Stomach (tissue), 9 donors: ENCODE data around the gene ASCC3. TPM values are rescaled to one million over a fixed set of nuclear protein-coding genes. Genes with fewer than 3 reads are reported as not detected.
"Not testable (repeated sequence)": the region's sequence is repeated elsewhere in the genome, so short reads cannot be mapped to it uniquely, and the experiment has no call there.

ENCODE experiments used
- DNase-seq, 2 donors: peaks; one replicate each; pipeline versions ENCODE4 v3.0.0 to v3.0.0-alpha.2; 2013 to 2019
- H3K27ac ChIP-seq, 5 donors: fragments of 200-600 bp in 4 of 5; sonication (generic) in 4 of 5; one replicate each; pipeline ENCODE4 v1.5.1; 2013 to 2019; ENCODE audit warnings: mild to moderate bottlenecking in 1 of 5, moderate library complexity in 1 of 5
- H3K27me3 ChIP-seq, 3 donors: fragments of 200-600 bp; sonication (generic); one replicate each; pipeline ENCODE4 v1.5.1; 2017 to 2019; ENCODE audit warnings: mixed run types in 1 of 3
- H3K36me3 ChIP-seq, 4 donors: fragments of 200-600 bp; sonication (generic); 1 replicate in 3 of 4; 2 replicates in 1 of 4; pipeline ENCODE4 v1.5.1; 2016 to 2019
- H3K4me1 ChIP-seq, 4 donors: fragments of 200-600 bp; sonication (generic); one replicate each; pipeline ENCODE4 v1.5.1; 2016 to 2019
- H3K4me3 ChIP-seq, 4 donors: fragments of 200-600 bp; sonication (generic) in 3 of 4; one replicate each; pipeline ENCODE4 v1.5.1; 2016 to 2019; ENCODE audit warnings: mild to moderate bottlenecking in 1 of 4
- H3K9me3 ChIP-seq, 4 donors: fragments of 200-600 bp; sonication (generic); one replicate each; pipeline ENCODE4 v1.5.1; 2016 to 2019
- CTCF ChIP-seq, 7 experiments: fragments of 450-650 bp in 4 of 7; fragments of 200-600 bp in 3 of 7; sonication (generic) in 3 of 7; IDR thresholded peaks; one replicate each; pipeline ENCODE4 v1.5.1; 2016 to 2019; ENCODE audit warnings: antibody characterized with exemption in 7 of 7, control low read depth in 2 of 7, mild to moderate bottlenecking in 1 of 7
- EP300 ChIP-seq: sonication (generic); formaldehyde crosslinking; IDR thresholded peaks from one replicate; pipeline ENCODE4 v1.6.1; 2017; ENCODE audit warnings: antibody characterized with exemption
- POLR2A ChIP-seq, 4 donors: fragments of 450-650 bp; IDR thresholded peaks; one replicate each; pipeline ENCODE4 v1.6.1; 2016; ENCODE audit warnings: antibody characterized with exemption in 4 of 4, control low read depth in 2 of 4, mild to moderate bottlenecking in 1 of 4, moderate library complexity in 1 of 4
- POLR2AphosphoS5 ChIP-seq, 3 donors: sonication (generic); formaldehyde crosslinking; IDR thresholded peaks; one replicate each; pipeline ENCODE4 v1.6.1; 2016; ENCODE audit warnings: antibody characterized with exemption in 3 of 3
- WGBS, 5 donors: extraction: QIAGEN DNeasy Blood & Tissue Kit in 3 of 5; methylation state at CpG; one replicate each; pipeline versions ENCODE4 v1.1.5 to v1.1.7; 2013 to 2018; 5-methylcytosine and 5-hydroxymethylcytosine counted together
- intact Hi-C: fragments of 100-400 bp; cut with DNase I; formaldehyde crosslinking; loops from one replicate; pipeline ENCODE4 v1.15.1; 2023; ENCODE audit warnings: low total_unique reads
- polyA plus RNA-seq, 3 donors: library from polyadenylated mRNA; stranded (reverse); fragments of 200-250 nt; gene quantifications; one replicate each; pipeline ENCODE4 v1.2.3, GENCODE V29; 2013
- total RNA-seq, 5 donors: library from RNA; depleted of rRNA; stranded (reverse); fragments of >200 nt; gene quantifications; one replicate each; pipeline versions ENCODE4 v1.1.0 to v1.2.3, GENCODE V29; 2014 to 2016
- donor health status: healthy with polysubstance abuse.
- donor health status: Bipolar disorder and iron deficiency.
- donor health status: healthy.

Gene ASCC3
- total and polyA plus RNA-seq, 8 donors, result 6.3 to 49.2 (median 19.1) TPM

GRCh38 chr6:100658486-100658885 is 222.6 kb downstream of the ASCC3 start:
- Histone ChIP-seq H3K27me3 (no peaks in the 10 kb centered on the region), H3K36me3 (peaks cover 0 to 20% (median 3%) of the 10 kb centered on the region in 4 donors), H3K4me1 (no peaks in the 10 kb centered on the region), H3K27ac (no peak overlapping the region), H3K9me3 (no peaks in the 10 kb centered on the region), H3K4me3 (no peak overlapping the region)
- intact Hi-C loops, result no loop called here
- DNase-seq, result no peak
- no peak for TF ChIP-seq POLR2A (IDR thresholded peaks at IDR 0.05)
- no peak for TF ChIP-seq POLR2AphosphoS5 (IDR thresholded peaks at IDR 0.05)
- no peak for TF ChIP-seq CTCF (IDR thresholded peaks at IDR 0.05)
- TF ChIP-seq EP300, result no peak
- 52 to 74% (median 71%) methylated on average over 2 of the region's 2 CpGs for WGBS, 5 donors

- WGBS, 5 donors, result 81 to 89% (median 83%) methylated on average over 2 of the region's 2 CpGs
- no peak overlapping the region for H3K4me3 ChIP-seq
- TF ChIP-seq POLR2AphosphoS5 (IDR thresholded peaks at IDR 0.05) (no peak), EP300 (no peak), CTCF (IDR thresholded peaks at IDR 0.05) (peak in 4 of 7 experiments; percentile 20 to 55 (median 33)), POLR2A (IDR thresholded peaks at IDR 0.05) (no peak)
- H3K27me3 ChIP-seq, result no peaks in the 10 kb centered on the region
- no peaks in the 10 kb centered on the region for H3K4me1 ChIP-seq
- H3K36me3 ChIP-seq, result peaks cover 0 to 20% (median 3%) of the 10 kb centered on the region in 4 donors
- peak in 1 of 2 donors; percentile 32 for DNase-seq
- no peaks in the 10 kb centered on the region for H3K9me3 ChIP-seq
- no peak overlapping the region for H3K27ac ChIP-seq
- intact Hi-C loops, result no loop called here
Observed at GRCh38 chr6:100657678-100658330, 223.3 kb downstream of the ASCC3 start.

- intact Hi-C loops, H3K27ac ChIP-seq, H3K9me3 ChIP-seq, H3K4me1 ChIP-seq, H3K4me3 ChIP-seq, H3K27me3 ChIP-seq, DNase-seq: not testable (repeated sequence)
- WGBS, 5 donors, result 95 to 99% (median 99%) methylated on average over 3 of the region's 3 CpGs
- peaks cover 13 to 84% (median 80%) of the 10 kb centered on the region in 4 donors for H3K36me3 ChIP-seq
Observed at GRCh38 chr6:100641147-100641546, 240.0 kb downstream of the ASCC3 start.

- WGBS, 5 donors, result 83 to 88% (median 84%) methylated on average over 10 of the region's 10 CpGs
- intact Hi-C loops, result no loop called here
- DNase-seq, result peak in 1 of 2 donors; percentile 3
- no peak for TF ChIP-seq POLR2AphosphoS5 (IDR thresholded peaks at IDR 0.05)
- TF ChIP-seq EP300, result no peak
- no peak for TF ChIP-seq POLR2A (IDR thresholded peaks at IDR 0.05)
- no peak for TF ChIP-seq CTCF (IDR thresholded peaks at IDR 0.05)
- no peak overlapping the region for H3K27ac ChIP-seq
- H3K4me1 ChIP-seq, result no peaks in the 10 kb centered on the region
- H3K27me3 ChIP-seq, result no peaks in the 10 kb centered on the region
- H3K4me3 ChIP-seq, result no peak overlapping the region
- peaks cover 19 to 36% (median 32%) of the 10 kb centered on the region in 4 donors for H3K36me3 ChIP-seq
- H3K9me3 ChIP-seq, result no peaks in the 10 kb centered on the region
Observed at GRCh38 chr6:100633096-100633777, 247.9 kb downstream of the ASCC3 start.

- 80 to 87% (median 85%) methylated on average over 2 of the region's 2 CpGs for WGBS, 5 donors
- Histone ChIP-seq H3K4me3 (no peak overlapping the region), H3K27ac (no peak overlapping the region), H3K9me3 (no peaks in the 10 kb centered on the region), H3K4me1 (no peaks in the 10 kb centered on the region), H3K36me3 (peaks cover 6 to 36% (median 22%) of the 10 kb centered on the region in 4 donors), H3K27me3 (no peaks in the 10 kb centered on the region)
- intact Hi-C loops, result no loop called here
- no peak for TF ChIP-seq POLR2AphosphoS5 (IDR thresholded peaks at IDR 0.05)
- no peak for TF ChIP-seq POLR2A (IDR thresholded peaks at IDR 0.05)
- TF ChIP-seq CTCF (IDR thresholded peaks at IDR 0.05), result no peak
- no peak for TF ChIP-seq EP300
- no peak for DNase-seq
Observed at GRCh38 chr6:100630536-100630935, 250.6 kb downstream of the ASCC3 start.
